ENCODE measurements around the gene PGM2L1. TPM values are rescaled to one million over a fixed set of nuclear protein-coding genes. Genes with fewer than 3 reads are reported as not detected.

The PGM2L1 gene
- total RNA-seq, 1 experiment from 2014 or later, result 0.75 TPM

DNA sequence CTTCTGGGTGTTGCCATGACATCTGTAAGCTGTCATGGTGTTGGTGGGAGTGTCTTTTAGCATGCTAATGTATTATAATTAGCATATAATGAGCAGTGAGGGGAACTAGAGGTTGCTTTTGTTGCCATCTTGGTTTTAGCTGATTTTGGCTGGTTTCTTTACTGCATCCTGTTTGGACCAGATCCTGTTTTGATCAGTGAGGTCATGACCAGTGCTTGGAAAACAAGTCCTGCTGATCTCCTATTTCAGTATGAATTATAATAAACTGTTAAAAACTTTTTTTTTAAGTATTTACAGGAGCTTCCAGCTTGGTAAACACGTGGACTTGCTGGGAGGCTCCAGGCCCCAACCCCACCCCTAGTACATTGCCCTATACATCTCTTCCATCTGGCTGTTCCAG, 56.3 kb downstream of the PGM2L1 start:
- no peak for TF ChIP-seq CTCF (IDR thresholded peaks at IDR 0.05; ENCODE audit: unreplicated experiment)
- Mint-ChIP-seq H3K36me3 (ENCODE audit: insufficient read depth, unreplicated experiment) (no peaks in the 10 kb centered on the region), H3K4me1 (ENCODE audit: insufficient read depth, unreplicated experiment) (no peaks in the 10 kb centered on the region), H3K9me3 (ENCODE audit: unreplicated experiment) (no peaks in the 10 kb centered on the region), H3K4me3 (ENCODE audit: unreplicated experiment) (no peak overlapping the region), H3K27ac (ENCODE audit: low read depth, unreplicated experiment) (no peak overlapping the region), H3K27me3 (ENCODE audit: insufficient read depth, unreplicated experiment) (no peaks in the 10 kb centered on the region)
- intact Hi-C loops (cut with micrococcal nuclease), result no loop called here
- BruUV-seq (replicated peaks), result no TSS peak
- CTCF ChIA-PET, result interaction anchor here (0.8 kb wide), 1 partner anchor 19 kb away, joined by 4 read pairs; no protein-coding TSS in a partner anchor
- POLR2A ChIA-PET, result interaction anchor here (0.9 kb wide), 1 partner anchor 86 kb away, joined by 3 read pairs; no protein-coding TSS in a partner anchor
- no peak for DNase-seq (ENCODE audit: unreplicated experiment)

GRCh38 chr11:74339619-74340018, 58.6 kb downstream of the PGM2L1 start:
- CTCF ChIA-PET, result no interaction called here
- TF ChIP-seq CTCF (IDR thresholded peaks at IDR 0.05; ENCODE audit: unreplicated experiment), result no peak
- Mint-ChIP-seq H3K4me3 (ENCODE audit: unreplicated experiment) (no peak overlapping the region), H3K27ac (ENCODE audit: low read depth, unreplicated experiment) (no peak overlapping the region), H3K4me1 (ENCODE audit: insufficient read depth, unreplicated experiment) (no peaks in the 10 kb centered on the region), H3K9me3 (ENCODE audit: unreplicated experiment) (no peaks in the 10 kb centered on the region), H3K27me3 (ENCODE audit: insufficient read depth, unreplicated experiment) (no peaks in the 10 kb centered on the region), H3K36me3 (ENCODE audit: insufficient read depth, unreplicated experiment) (no peaks in the 10 kb centered on the region)
- no TSS peak for BruUV-seq (replicated peaks)
- DNase-seq (ENCODE audit: unreplicated experiment), result no peak
- POLR2A ChIA-PET, result no interaction called here
- intact Hi-C loops (cut with micrococcal nuclease), result no loop called here

DNA sequence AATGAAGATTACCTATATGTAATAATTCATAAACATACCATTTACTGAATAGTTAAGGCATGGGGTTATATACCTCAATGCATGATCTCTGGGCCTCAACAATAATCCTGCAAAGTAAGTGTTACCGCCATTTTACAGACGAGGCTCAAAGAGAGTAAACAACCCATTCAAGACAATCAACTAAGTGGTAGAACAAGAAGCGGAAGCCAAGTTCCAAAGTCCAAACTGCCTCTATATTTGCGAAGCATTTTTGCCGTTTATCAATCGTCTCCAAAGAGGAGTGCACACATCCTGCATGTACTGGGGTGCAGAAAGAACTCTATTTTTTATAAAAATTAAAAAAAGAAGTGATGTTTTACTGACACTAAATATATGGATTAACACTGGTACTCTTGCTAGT, 59.3 kb downstream of the PGM2L1 start:
- Mint-ChIP-seq H3K4me3 (ENCODE audit: unreplicated experiment) (no peak overlapping the region), H3K27me3 (ENCODE audit: insufficient read depth, unreplicated experiment) (no peaks in the 10 kb centered on the region), H3K27ac (ENCODE audit: low read depth, unreplicated experiment) (no peak overlapping the region), H3K36me3 (ENCODE audit: insufficient read depth, unreplicated experiment) (no peaks in the 10 kb centered on the region), H3K4me1 (ENCODE audit: insufficient read depth, unreplicated experiment) (no peaks in the 10 kb centered on the region), H3K9me3 (ENCODE audit: unreplicated experiment) (no peaks in the 10 kb centered on the region)
- ChIA-PET CTCF (no interaction called here), POLR2A (no interaction called here)
- TF ChIP-seq CTCF (IDR thresholded peaks at IDR 0.05; ENCODE audit: unreplicated experiment), result no peak
- intact Hi-C loops (cut with micrococcal nuclease), result no loop called here
- BruUV-seq (replicated peaks), result no TSS peak
- no peak for DNase-seq (ENCODE audit: unreplicated experiment)

GRCh38 chr11:74333193-74333592, 65.0 kb downstream of the PGM2L1 start:
- CTCF ChIA-PET, result interaction anchor here (1.0 kb wide), 1 partner anchor 12 kb away, joined by 3 read pairs; no protein-coding TSS in a partner anchor
- POLR2A ChIA-PET, result no interaction called here
- peaks cover 5% of the 10 kb centered on the region for H3K4me1 Mint-ChIP-seq (ENCODE audit: insufficient read depth, unreplicated experiment)
- no peak overlapping the region for H3K4me3 Mint-ChIP-seq (ENCODE audit: unreplicated experiment)
- H3K27ac Mint-ChIP-seq (ENCODE audit: low read depth, unreplicated experiment), result no peak overlapping the region
- TF ChIP-seq CTCF (IDR thresholded peaks at IDR 0.05; ENCODE audit: unreplicated experiment), result no peak
- no TSS peak for BruUV-seq (replicated peaks)
- DNase-seq (ENCODE audit: unreplicated experiment), result no peak
- no peaks in the 10 kb centered on the region for H3K9me3 Mint-ChIP-seq (ENCODE audit: unreplicated experiment)
- no peaks in the 10 kb centered on the region for H3K36me3 Mint-ChIP-seq (ENCODE audit: insufficient read depth, unreplicated experiment)
- intact Hi-C loops (cut with micrococcal nuclease), result no loop called here
- no peaks in the 10 kb centered on the region for H3K27me3 Mint-ChIP-seq (ENCODE audit: insufficient read depth, unreplicated experiment)

Data from MCF 10A (cell line).